NT2/D1 (cell line): ENCODE data around the gene XRN1.
"Not testable (repeated sequence)": the region's sequence is repeated elsewhere in the genome, so short reads cannot be mapped to it uniquely, and the experiment has no call there.

Experiments used
- SUZ12 ChIP-seq: IDR thresholded peaks from 2 replicates; pipeline ENCODE4 v1.6.1; 2011; ENCODE audit not compliant: insufficient read length, insufficient read depth; ENCODE audit errors: extremely low read depth
- YY1 ChIP-seq: IDR thresholded peaks from 2 replicates; pipeline ENCODE4 v1.6.1; 2011; ENCODE audit not compliant: insufficient read length, insufficient read depth
- ZNF274 ChIP-seq: IDR thresholded peaks from 2 replicates; pipeline ENCODE4 v1.6.1; 2011; ENCODE audit warnings: mild to moderate bottlenecking, low read depth, low read length

GRCh38 chr3:142352698-142353097 is 95.1 kb downstream of the XRN1 start:
- not testable (repeated sequence) for TF ChIP-seq SUZ12, ZNF274, YY1
